HEK293 (cell line): ENCODE data around the gene NFKBIB.

ENCODE experiments used
- BCL6B ChIP-seq: fragments of 450-650 bp; formaldehyde crosslinking; IDR thresholded peaks from 2 replicates; pipeline ENCODE4 v1.5.1; 2017; ENCODE audit warnings: missing biosample characterization, missing genetic modification characterization
- GLIS1 ChIP-seq: fragments of 450-650 bp; formaldehyde crosslinking; IDR thresholded peaks from 2 replicates; pipeline ENCODE4 v1.5.1; 2016; ENCODE audit warnings: missing biosample characterization, missing genetic modification characterization
- SALL2 ChIP-seq: fragments of 450-650 bp; formaldehyde crosslinking; IDR thresholded peaks from 2 replicates; pipeline ENCODE4 v1.5.0; 2017; ENCODE audit warnings: missing biosample characterization, mild to moderate bottlenecking, missing genetic modification characterization, borderline replicate concordance
- SCRT2 ChIP-seq: fragments of 450-650 bp; formaldehyde crosslinking; IDR thresholded peaks from 2 replicates; pipeline ENCODE4 v1.5.1; 2016; ENCODE audit warnings: missing biosample characterization, missing genetic modification characterization
- SP3 ChIP-seq: fragments of 450-650 bp; formaldehyde crosslinking; IDR thresholded peaks from 2 replicates; pipeline ENCODE4 v1.5.1; 2016; ENCODE audit warnings: missing biosample characterization, missing genetic modification characterization
- YY2 ChIP-seq: fragments of 450-650 bp; formaldehyde crosslinking; IDR thresholded peaks from 2 replicates; pipeline ENCODE4 v1.5.1; 2016; ENCODE audit warnings: missing biosample characterization, missing genetic modification characterization
- ZBTB10 ChIP-seq: fragments of 450-650 bp; formaldehyde crosslinking; IDR thresholded peaks from 2 replicates; pipeline ENCODE4 v1.5.1; 2016; ENCODE audit warnings: missing biosample characterization, missing genetic modification characterization
- ZBTB26 ChIP-seq: fragments of 450-650 bp; formaldehyde crosslinking; optimal IDR thresholded peaks from 2 replicates; pipeline ENCODE3; 2016; ENCODE audit warnings: missing biosample characterization, mild to moderate bottlenecking, missing genetic modification characterization
- ZBTB48 ChIP-seq: fragments of 450-650 bp; formaldehyde crosslinking; IDR thresholded peaks from 2 replicates; pipeline ENCODE4 v1.5.1; 2016; ENCODE audit warnings: missing biosample characterization, missing genetic modification characterization
- ZNF114 ChIP-seq: fragments of 450-650 bp; formaldehyde crosslinking; IDR thresholded peaks from 2 replicates; pipeline ENCODE4 v1.5.0; 2017; ENCODE audit warnings: missing biosample characterization, missing genetic modification characterization
- ZNF148 ChIP-seq: fragments of 450-650 bp; formaldehyde crosslinking; IDR thresholded peaks from 2 replicates; pipeline ENCODE4 v1.5.0; 2017; ENCODE audit warnings: missing biosample characterization, missing genetic modification characterization, borderline replicate concordance
- ZNF157 ChIP-seq: fragments of 450-650 bp; formaldehyde crosslinking; IDR thresholded peaks from 2 replicates; pipeline ENCODE4 v1.5.1; 2016; ENCODE audit warnings: missing biosample characterization, missing genetic modification characterization
- ZNF175 ChIP-seq: fragments of 450-650 bp; formaldehyde crosslinking; IDR thresholded peaks from 2 replicates; pipeline ENCODE4 v1.5.1; 2016; ENCODE audit warnings: missing biosample characterization, missing genetic modification characterization
- ZNF211 ChIP-seq: fragments of 450-650 bp; formaldehyde crosslinking; IDR thresholded peaks from 2 replicates; pipeline ENCODE4 v1.5.1; 2016; ENCODE audit warnings: low read depth, missing biosample characterization, missing genetic modification characterization
- ZNF239 ChIP-seq: fragments of 450-650 bp; formaldehyde crosslinking; IDR thresholded peaks from 2 replicates; pipeline ENCODE4 v1.5.1; 2016; ENCODE audit warnings: missing biosample characterization, missing genetic modification characterization
- ZNF311 ChIP-seq: fragments of 450-650 bp; formaldehyde crosslinking; IDR thresholded peaks from 2 replicates; pipeline ENCODE4 v1.5.1; 2017; ENCODE audit warnings: missing biosample characterization, missing genetic modification characterization, borderline replicate concordance
- ZNF571 ChIP-seq: fragments of 450-650 bp; formaldehyde crosslinking; IDR thresholded peaks from 2 replicates; pipeline ENCODE4 v1.5.0; 2017; ENCODE audit warnings: missing biosample characterization, missing genetic modification characterization
- ZNF621 ChIP-seq: fragments of 450-650 bp; formaldehyde crosslinking; IDR thresholded peaks from 2 replicates; pipeline ENCODE4 v1.5.1; 2017; ENCODE audit warnings: missing biosample characterization, missing genetic modification characterization
- ZNF639 ChIP-seq: fragments of 450-650 bp; formaldehyde crosslinking; IDR thresholded peaks from 2 replicates; pipeline ENCODE4 v1.5.1; 2016; ENCODE audit warnings: missing biosample characterization, missing genetic modification characterization
- ZNF645 ChIP-seq: fragments of 450-650 bp; formaldehyde crosslinking; IDR thresholded peaks from 2 replicates; pipeline ENCODE4; 2016; ENCODE audit warnings: missing biosample characterization, missing genetic modification characterization
- ZNF654 ChIP-seq: fragments of 450-650 bp; formaldehyde crosslinking; IDR thresholded peaks from 2 replicates; pipeline ENCODE4 v1.5.1; 2016; ENCODE audit warnings: low read depth, missing biosample characterization, missing genetic modification characterization
- ZNF791 ChIP-seq: fragments of 450-650 bp; formaldehyde crosslinking; IDR thresholded peaks from 2 replicates; pipeline ENCODE4 v1.5.1; 2016; ENCODE audit warnings: missing biosample characterization, missing genetic modification characterization
- ZSCAN18 ChIP-seq: fragments of 450-650 bp; formaldehyde crosslinking; IDR thresholded peaks from 2 replicates; pipeline ENCODE4 v1.5.1; 2016; ENCODE audit warnings: missing biosample characterization, missing genetic modification characterization
- ZSCAN5A ChIP-seq: fragments of 450-650 bp; formaldehyde crosslinking; IDR thresholded peaks from 2 replicates; pipeline ENCODE4 v1.5.1; 2016; ENCODE audit warnings: missing biosample characterization, missing genetic modification characterization

NFKBIB gene

GRCh38 chr19:38920602-38921419 lies 21.0 kb downstream of the NFKBIB start (continued):
- TF ChIP-seq ZNF148 (tag by site-specific recombination) (peak; percentile 93), ZNF311 (peak; percentile 100), SALL2 (peak; percentile 82; the same call in 1 of the 2 replicates), SCRT2 (no peak), ZNF175 (tag by site-specific recombination) (peak; percentile 15; the same call in 1 of the 2 replicates), BCL6B (tag by site-specific recombination) (peak; percentile 74; the same call in 1 of the 2 replicates), ZBTB10 (tag by site-specific recombination) (peak; percentile 66; the same call in 1 of the 2 replicates), ZNF645 (tag by site-specific recombination) (0 out of 2 replicates have a peak, but pooled peaks have one; percentile 68), ZNF639 (tag by site-specific recombination) (no peak), ZNF157 (tag by site-specific recombination) (peak; percentile 38; the same call in 1 of the 2 replicates), GLIS1 (peak; percentile 23; the same call in 1 of the 2 replicates), ZBTB26 (peak; percentile 19), SP3 (tag by site-specific recombination) (no peak), ZNF239 (tag by site-specific recombination) (peak; percentile 86), ZNF791 (tag by site-specific recombination) (peak; percentile 9; the same call in 1 of the 2 replicates), ZBTB48 (tag by site-specific recombination) (peak; percentile 39; the same call in 1 of the 2 replicates), ZNF654 (tag by site-specific recombination) (no peak), ZNF621 (tag by site-specific recombination) (peak; percentile 91; the same call in 1 of the 2 replicates), YY2 (tag by site-specific recombination) (peak; percentile 47; the same call in 1 of the 2 replicates), ZNF211 (tag by site-specific recombination) (0 out of 2 replicates have a peak, but pooled peaks have one; percentile 26), ZSCAN18 (peak; percentile 48; the same call in 1 of the 2 replicates), ZNF114 (tag by site-specific recombination) (peak; percentile 99), ZSCAN5A (tag by site-specific recombination) (peak; percentile 31; the same call in 1 of the 2 replicates), ZNF571 (tag by site-specific recombination) (peak; percentile 86)
